T-helper 2 cell treated with Interferon-gamma antibody and Interleukin-4, amounts not matched to agents 100 ng/mL and 5 ng/mL, for 36 hours (primary cell): ENCODE measurements around the gene SUSD6. TPM values are rescaled to one million over a fixed set of nuclear protein-coding genes. Genes with fewer than 3 reads are reported as not detected.
"Not testable (repeated sequence)": the region's sequence is repeated elsewhere in the genome, so short reads cannot be mapped to it uniquely, and the experiment has no call there.

Experiments used
- intact Hi-C: fragments of 100-400 bp; cut with micrococcal nuclease; formaldehyde crosslinking; loops from one replicate; pipeline ENCODE4 v1.15.1; 2023
- total RNA-seq: library from RNA; stranded (reverse); gene quantifications from 2 replicates; pipeline ENCODE4 v1.2.3, GENCODE V29; 2022

SUSD6 gene
- total RNA-seq, 1 donor from 2014 or later, result 46.5 TPM

GRCh38 chr14:69708586-69709560, 97.5 kb downstream of the SUSD6 start:
- intact Hi-C loops, result no loop called here

GRCh38 chr14:69710378-69710777, 99.0 kb downstream of the SUSD6 start:
- intact Hi-C loops, result no loop called here

DNA sequence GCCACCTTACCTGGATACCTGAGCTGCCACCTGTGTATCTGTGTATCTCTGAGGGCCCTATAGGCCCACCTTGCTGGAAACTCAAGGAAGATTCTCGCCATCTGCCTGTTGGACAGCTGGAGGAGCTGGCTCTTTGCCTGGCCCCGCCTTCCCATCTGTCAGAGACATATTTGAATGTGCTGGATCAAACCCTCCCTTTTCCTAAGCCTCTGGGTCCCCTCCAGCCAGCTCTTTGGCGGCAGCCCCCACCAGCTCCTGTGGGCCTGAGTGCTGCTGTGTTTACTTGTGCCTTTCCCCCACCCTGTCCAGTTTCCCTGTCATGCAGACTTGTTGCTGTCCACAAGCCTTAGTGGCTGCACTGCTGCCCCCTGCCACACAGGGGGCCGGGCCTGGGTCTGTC, 99.7 kb downstream of the SUSD6 start:
- intact Hi-C loops, result no loop called here

DNA sequence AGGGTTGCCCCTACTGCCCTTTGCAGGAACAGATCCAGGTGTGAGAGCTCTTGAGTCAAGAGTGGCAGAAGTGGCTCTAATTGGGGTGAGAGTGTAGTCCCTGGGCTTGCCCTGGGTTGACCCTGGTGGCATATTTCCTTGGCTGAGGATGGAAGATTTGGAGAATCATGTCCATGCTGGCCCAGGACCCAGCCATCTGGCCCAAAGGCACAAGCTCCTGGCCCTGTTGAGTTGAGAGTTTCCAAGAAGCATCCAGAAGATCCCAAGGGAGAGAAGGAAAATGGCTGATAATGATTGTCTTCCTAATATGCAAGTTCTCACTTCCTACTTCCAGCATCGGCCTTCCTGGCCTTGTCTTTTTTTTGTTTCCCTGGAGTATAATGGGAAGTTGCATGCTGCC, 100.1 kb downstream of the SUSD6 start:
- intact Hi-C loops, result no loop called here

- intact Hi-C loops, result no loop called here
Observed at GRCh38 chr14:69711881-69712560, 100.6 kb downstream of the SUSD6 start.

- intact Hi-C loops, result no loop called here
Observed at GRCh38 chr14:69712599-69713088, 101.2 kb downstream of the SUSD6 start.

- intact Hi-C loops, result no loop called here
Observed at GRCh38 chr14:69713209-69713781, 101.9 kb downstream of the SUSD6 start.

DNA sequence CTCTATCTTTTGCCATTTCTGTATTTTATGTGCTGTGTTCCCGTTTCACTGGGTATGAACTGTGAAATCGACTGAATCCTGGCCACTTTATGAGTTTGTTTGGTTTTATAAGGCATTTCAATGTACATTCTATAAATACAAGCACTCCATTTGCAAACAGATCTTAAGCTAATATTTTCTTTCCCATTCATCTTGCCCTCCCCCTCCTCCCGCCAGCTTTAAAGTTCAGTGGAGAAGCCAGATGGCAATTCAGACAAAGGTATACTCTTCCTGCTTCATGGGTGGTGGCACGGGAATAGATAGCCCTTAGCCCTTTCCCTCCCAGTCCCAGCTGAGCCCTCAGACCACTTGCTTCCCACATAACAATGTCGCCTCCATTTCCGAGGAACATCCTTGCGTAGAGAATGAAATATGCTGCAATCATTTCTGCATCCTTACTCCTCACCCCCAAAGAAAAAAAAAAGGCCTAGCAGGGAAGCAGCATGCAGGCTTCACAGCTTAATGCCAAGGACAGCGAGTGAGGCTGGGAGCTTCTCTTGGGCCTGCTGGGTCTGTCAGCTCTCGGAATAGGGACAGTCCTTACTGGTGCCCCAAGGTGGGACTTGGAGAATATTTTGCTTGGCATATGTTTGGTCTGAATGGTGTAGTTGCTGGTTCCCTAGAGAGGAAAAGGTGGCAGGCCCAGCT, 102.7 kb downstream of the SUSD6 start:
- intact Hi-C loops, result no loop called here

DNA sequence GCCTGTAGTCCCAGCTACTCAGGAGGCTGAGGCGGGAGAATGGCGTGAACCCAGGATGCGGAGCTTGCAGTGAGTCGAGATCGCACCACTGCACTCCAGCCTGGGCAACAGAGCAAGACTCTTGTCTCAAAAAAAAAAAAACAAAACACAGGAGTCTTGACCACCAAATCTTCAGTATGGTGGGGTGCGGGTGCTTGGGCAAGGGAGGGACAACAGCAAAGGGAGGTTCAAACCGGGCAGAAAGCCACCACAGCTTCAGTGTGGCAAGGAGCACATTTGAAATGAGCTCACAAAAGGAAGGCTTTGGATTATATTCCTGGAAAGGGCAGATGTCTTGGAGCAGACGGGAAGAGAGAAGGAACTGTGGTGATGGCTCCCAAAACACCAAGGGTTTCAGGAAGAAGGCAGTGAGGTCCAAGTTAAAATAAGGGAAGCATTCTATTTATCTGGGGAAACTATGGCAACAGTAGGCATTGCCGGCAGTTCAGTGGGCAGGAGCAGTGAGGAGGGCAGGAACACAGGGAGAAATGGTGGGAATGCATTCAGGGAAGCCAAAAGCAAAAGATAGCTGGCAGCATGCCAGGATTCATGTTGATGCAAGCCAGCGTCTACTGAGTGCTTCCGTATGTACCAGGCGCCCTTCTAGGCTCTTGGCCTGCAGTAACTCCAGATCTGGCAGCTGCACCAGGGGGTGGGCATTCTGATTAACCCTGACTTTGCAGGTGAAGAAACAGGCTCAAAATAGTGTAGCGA, 104.5 kb downstream of the SUSD6 start:
- intact Hi-C loops, result loop anchor here (2.0 kb wide), 2 partner anchors 13 to 31 kb away; no protein-coding TSS in a partner anchor

DNA sequence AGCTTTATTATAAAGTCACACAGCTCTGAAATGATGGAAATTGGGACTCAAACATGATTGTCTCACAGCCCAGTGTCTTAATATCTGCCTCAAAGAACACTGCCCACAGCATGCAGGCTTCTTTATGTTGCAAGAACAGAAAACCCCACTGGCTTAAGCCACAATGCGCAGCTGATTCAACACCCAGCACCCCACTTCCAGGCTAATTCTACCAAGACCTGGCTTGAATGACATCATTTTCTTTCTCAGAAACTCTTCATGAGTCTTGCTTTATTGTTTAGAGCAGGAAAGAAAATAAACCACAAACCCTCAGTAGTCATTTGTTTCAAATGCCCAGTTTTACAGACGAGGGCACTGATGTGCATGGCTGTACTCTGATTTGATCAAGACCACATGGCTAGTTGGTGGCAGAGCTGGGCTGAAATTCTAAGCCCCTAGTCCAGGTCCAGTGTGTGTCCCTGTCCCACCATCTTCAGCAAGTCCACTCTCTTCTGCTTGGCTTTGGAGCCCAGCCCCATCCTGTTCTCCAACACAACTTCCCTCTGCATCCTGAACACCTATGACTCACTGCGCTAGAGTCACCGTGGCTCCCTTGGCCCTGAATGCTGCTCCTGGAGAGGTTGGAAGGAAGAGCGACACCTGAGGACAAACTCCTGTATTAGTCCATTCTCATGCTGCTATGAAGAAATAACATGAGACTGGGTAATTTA, 105.2 kb downstream of the SUSD6 start:
- intact Hi-C loops, result loop anchor here (2.0 kb wide), 2 partner anchors 14 to 32 kb away; no protein-coding TSS in a partner anchor

- intact Hi-C loops, result not testable (repeated sequence)
Observed at GRCh38 chr14:69718614-69719013, 107.2 kb downstream of the SUSD6 start.

DNA sequence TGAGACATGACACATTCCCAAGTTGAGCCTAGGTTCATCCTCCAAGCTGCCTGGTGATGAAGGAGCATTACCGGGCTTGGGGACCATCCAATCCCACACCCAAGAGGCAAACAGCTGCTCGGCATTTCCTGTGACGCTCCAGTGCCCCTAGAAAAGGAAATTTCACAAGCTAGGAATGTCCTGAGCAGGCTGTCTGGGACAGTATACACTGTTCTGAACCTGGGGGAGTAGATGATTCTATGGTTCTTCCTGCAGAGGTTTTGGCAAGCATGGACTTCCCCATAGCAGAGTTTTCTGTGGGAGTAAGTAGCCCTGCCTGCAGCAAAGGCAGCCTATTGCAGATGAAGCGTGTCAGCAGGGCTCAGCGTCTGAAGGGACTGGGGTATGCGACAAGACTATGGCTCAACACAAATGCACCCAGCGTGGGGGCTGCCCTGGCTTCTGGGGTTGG, 108.1 kb downstream of the SUSD6 start:
- intact Hi-C loops, result no loop called here

DNA sequence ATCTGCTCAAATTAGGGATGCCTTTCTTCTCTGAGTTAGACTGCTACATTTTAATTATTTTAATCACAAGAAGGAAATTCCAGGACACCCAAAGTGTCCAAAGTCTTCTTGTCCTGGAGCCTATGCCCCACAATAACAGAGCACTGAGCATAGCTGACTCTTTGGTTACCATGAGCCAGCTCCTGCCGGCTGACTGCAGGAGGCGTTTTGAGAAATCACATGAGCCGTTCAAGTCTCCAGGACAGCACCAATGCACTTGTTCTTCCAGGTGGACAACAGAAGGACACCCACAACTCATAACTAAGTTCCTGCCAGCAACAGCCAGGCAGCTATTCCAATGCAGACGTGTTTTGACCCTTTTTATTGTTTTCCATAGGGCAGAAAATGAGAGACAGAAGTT, 109.5 kb downstream of the SUSD6 start:
- intact Hi-C loops, result no loop called here

- intact Hi-C loops, result loop anchor here (1.0 to 5.0 kb wide), 4 partner anchors 40 to 142 kb away; partner anchors contain the start of gene SRSF5
Observed at GRCh38 chr14:69726761-69727511, 115.5 kb downstream of the SUSD6 start.

DNA sequence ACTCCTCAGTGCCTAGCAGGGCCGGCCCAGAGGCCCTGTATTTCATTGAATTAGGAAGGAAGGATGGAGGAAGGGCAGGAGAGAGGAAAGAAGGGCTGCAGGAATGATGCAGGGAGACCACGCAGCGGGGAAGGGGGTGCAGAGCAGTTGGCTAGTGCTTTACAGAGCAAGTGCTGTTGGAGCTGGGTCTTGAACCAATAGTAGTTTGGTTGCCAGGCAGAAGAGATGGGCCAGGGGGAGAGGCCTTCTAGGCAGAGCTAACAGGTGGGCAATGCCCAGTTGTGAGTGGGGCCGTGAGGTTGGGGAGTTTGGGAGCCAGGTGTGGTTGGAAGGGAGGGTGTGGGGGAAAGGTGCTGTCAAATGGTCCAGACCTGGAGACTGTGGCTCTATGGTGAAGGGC, 116.5 kb downstream of the SUSD6 start:
- intact Hi-C loops, result loop anchor here (1.0 to 5.0 kb wide), 4 partner anchors 39 to 143 kb away; partner anchors contain the start of gene SRSF5

- intact Hi-C loops, result loop anchor here (5.0 kb wide), 1 partner anchor 295 kb away; no protein-coding TSS in a partner anchor
Observed at GRCh38 chr14:69731919-69732598, 120.7 kb downstream of the SUSD6 start.

- intact Hi-C loops, result not testable (repeated sequence)
Observed at GRCh38 chr14:69736405-69736804, 125.0 kb downstream of the SUSD6 start.

GRCh38 chr14:69741055-69741454, 129.7 kb downstream of the SUSD6 start:
- intact Hi-C loops, result no loop called here
